ENCODE results near the gene ARRDC4. TPM values are rescaled to one million over a fixed set of nuclear protein-coding genes. Genes with fewer than 3 reads are reported as not detected.

Gene ARRDC4
- total RNA-seq, 1 donor from 2014 or later, result 11.8 TPM

DNA sequence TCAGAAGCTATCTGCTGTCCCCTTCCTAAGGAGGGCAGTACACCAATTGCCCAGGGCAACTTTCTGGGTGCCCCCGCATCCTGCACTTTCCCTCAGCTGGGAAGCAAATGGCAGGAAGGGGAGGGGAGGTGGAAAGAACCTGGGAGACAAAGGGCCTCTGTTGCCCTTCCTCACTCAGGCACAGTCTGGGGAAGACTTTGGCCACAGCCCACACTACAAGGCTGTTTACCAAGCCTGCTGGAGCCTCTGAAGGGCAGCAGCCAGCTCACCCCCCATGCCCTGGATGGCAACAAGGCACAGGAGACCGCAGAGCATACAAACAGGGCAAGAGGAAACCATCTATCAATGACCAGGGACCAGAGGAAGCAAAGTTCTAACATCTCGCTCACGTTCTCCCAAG, 42.4 kb downstream of the ARRDC4 start:
- DNase-seq, result no peak
- intact Hi-C loops (cut with micrococcal nuclease), result no loop called here
- no peaks in the 10 kb centered on the region for H3K9me3 ChIP-seq (replicated peaks)
- peaks cover 3% of the 10 kb centered on the region for H3K27me3 ChIP-seq (ENCODE audit: low read depth)
- TF ChIP-seq, protein P1, sequence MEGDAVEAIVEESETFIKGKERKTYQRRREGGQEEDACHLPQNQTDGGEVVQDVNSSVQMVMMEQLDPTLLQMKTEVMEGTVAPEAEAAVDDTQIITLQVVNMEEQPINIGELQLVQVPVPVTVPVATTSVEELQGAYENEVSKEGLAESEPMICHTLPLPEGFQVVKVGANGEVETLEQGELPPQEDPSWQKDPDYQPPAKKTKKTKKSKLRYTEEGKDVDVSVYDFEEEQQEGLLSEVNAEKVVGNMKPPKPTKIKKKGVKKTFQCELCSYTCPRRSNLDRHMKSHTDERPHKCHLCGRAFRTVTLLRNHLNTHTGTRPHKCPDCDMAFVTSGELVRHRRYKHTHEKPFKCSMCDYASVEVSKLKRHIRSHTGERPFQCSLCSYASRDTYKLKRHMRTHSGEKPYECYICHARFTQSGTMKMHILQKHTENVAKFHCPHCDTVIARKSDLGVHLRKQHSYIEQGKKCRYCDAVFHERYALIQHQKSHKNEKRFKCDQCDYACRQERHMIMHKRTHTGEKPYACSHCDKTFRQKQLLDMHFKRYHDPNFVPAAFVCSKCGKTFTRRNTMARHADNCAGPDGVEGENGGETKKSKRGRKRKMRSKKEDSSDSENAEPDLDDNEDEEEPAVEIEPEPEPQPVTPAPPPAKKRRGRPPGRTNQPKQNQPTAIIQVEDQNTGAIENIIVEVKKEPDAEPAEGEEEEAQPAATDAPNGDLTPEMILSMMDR (IDR thresholded peaks at IDR 0.05; ENCODE audit: borderline replicate concordance), result no peak
- H3K4me3 ChIP-seq, result no peak overlapping the region
- no peaks in the 10 kb centered on the region for H3K4me1 ChIP-seq
- no peaks in the 10 kb centered on the region for H3K36me3 ChIP-seq
- H3K27ac ChIP-seq (replicated peaks), result no peak overlapping the region

DNA sequence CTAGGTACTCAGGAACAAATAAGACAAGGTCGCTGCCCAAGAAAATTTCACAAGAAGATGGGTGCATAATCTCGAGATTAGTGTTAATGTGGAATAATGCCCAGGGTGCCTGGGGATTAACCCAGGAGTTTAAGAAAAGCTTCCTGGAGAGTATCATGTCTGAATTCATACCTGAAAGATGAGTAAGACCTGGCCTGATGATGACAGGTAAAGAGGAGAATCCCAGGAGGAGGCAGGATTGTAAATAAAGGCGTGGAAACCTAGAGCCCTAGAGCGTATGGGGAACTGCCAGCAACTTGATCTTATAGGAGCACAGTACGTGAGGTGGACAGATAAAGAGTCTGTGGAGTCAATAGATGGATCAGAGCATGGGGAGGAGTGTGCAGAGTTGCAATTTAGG, 43.0 kb downstream of the ARRDC4 start:
- intact Hi-C loops (cut with micrococcal nuclease), result no loop called here
- H3K27me3 ChIP-seq (ENCODE audit: low read depth), result peaks cover 3% of the 10 kb centered on the region
- no peak overlapping the region for H3K4me3 ChIP-seq
- TF ChIP-seq, protein P1 (IDR thresholded peaks at IDR 0.05; ENCODE audit: borderline replicate concordance), result no peak
- no peak overlapping the region for H3K27ac ChIP-seq (replicated peaks)
- DNase-seq, result no peak
- no peaks in the 10 kb centered on the region for H3K4me1 ChIP-seq
- no peaks in the 10 kb centered on the region for H3K9me3 ChIP-seq (replicated peaks)
- no peaks in the 10 kb centered on the region for H3K36me3 ChIP-seq

DNA sequence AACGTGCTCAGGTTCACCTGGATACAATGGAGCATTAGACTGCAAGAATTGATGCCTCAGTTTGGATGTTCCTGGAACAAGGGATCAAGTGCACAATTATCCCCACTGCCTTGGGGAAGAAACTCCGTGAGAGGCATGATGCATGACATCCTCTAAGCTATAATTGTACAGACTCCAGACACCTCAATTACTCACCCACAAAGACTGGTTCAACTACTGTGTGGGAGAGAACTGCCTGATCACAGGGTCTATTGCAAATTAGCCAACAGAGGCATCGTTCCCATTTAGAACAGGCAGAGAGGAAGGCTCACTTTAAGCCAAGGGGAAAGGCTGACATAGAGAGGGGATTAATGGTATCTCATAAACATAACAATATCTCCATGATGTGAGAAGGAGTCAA, 43.5 kb downstream of the ARRDC4 start:
- H3K4me3 ChIP-seq, result no peak overlapping the region
- H3K4me1 ChIP-seq, result no peaks in the 10 kb centered on the region
- TF ChIP-seq, protein P1 (IDR thresholded peaks at IDR 0.05; ENCODE audit: borderline replicate concordance), result no peak
- intact Hi-C loops (cut with micrococcal nuclease), result no loop called here
- no peaks in the 10 kb centered on the region for H3K9me3 ChIP-seq (replicated peaks)
- H3K27ac ChIP-seq (replicated peaks), result no peak overlapping the region
- H3K27me3 ChIP-seq (ENCODE audit: low read depth), result peaks cover 3% of the 10 kb centered on the region
- no peak for DNase-seq
- no peaks in the 10 kb centered on the region for H3K36me3 ChIP-seq

DNA sequence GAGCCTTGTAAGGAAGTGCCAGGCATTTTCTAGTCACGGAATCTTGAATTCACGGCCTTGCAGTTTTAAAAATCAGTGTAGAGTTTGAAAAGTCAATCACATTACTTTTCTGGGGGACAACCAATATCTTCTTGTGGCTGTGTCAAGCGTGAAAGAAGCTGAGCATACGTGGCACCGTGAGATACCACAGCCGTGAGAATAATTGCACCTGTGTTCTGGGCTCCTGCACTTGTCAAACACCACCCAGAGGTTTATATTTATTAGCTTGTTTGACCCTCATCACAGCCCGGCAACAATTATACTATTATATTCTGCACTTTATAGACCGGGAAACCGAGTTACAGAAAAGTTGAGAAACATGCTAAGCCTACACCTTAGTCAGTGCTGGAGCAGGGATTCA, 45.2 kb downstream of the ARRDC4 start:
- Histone ChIP-seq H3K4me3 (no peak overlapping the region), H3K9me3 (replicated peaks) (no peaks in the 10 kb centered on the region), H3K4me1 (no peaks in the 10 kb centered on the region), H3K27ac (replicated peaks) (no peak overlapping the region), H3K36me3 (no peaks in the 10 kb centered on the region), H3K27me3 (ENCODE audit: low read depth) (peaks cover 3% of the 10 kb centered on the region)
- TF ChIP-seq, protein P1 (IDR thresholded peaks at IDR 0.05; ENCODE audit: borderline replicate concordance), result no peak
- intact Hi-C loops (cut with micrococcal nuclease), result no loop called here
- DNase-seq, result no peak

DNA sequence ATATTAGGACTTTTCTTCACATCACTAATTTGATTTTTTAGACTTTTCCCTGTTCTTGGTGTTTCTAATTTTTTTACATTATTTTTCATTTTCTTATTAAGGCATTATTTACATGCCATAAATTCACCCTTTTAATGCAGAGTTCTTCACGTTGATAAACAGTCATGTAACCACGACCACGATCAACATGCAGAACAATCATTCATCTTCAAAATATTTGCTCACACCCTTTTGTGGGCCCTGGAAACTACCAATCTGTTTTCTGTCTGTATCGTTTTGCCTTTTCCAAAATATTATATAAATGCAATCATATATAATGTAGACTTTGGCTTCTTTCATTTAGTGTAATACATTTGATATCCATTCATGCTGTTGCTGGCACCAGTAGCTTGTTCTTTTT, 48.7 kb downstream of the ARRDC4 start:
- no peaks in the 10 kb centered on the region for H3K27me3 ChIP-seq (ENCODE audit: low read depth)
- no peak for DNase-seq
- H3K4me3 ChIP-seq, result no peak overlapping the region
- H3K36me3 ChIP-seq, result no peaks in the 10 kb centered on the region
- H3K27ac ChIP-seq (replicated peaks), result no peak overlapping the region
- no peaks in the 10 kb centered on the region for H3K4me1 ChIP-seq
- TF ChIP-seq, protein P1 (IDR thresholded peaks at IDR 0.05; ENCODE audit: borderline replicate concordance), result no peak
- intact Hi-C loops (cut with micrococcal nuclease), result no loop called here
- H3K9me3 ChIP-seq (replicated peaks), result no peaks in the 10 kb centered on the region

DNA sequence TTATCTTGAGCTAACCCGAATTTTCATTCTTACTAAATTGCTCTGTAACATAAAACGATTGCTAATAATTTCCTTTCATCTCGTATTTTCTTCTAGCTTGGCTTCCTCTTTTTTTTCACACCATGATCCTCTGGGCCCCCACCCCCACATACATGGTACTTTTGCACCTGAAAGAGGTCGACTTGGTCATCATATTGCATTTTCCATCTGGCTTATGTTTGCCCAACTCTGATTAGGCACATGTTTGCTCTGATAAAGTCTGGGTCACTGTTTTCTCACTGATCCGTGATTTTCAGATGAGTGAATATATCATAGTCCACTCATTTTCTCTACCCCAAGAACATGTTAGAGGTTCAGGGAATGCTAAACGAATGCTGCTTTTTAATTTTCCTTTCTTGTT, 49.5 kb downstream of the ARRDC4 start:
- Histone ChIP-seq H3K9me3 (replicated peaks) (no peaks in the 10 kb centered on the region), H3K27ac (replicated peaks) (no peak overlapping the region), H3K36me3 (no peaks in the 10 kb centered on the region), H3K4me1 (no peaks in the 10 kb centered on the region), H3K4me3 (no peak overlapping the region), H3K27me3 (ENCODE audit: low read depth) (no peaks in the 10 kb centered on the region)
- no peak for DNase-seq
- intact Hi-C loops (cut with micrococcal nuclease), result no loop called here
- TF ChIP-seq, protein P1 (IDR thresholded peaks at IDR 0.05; ENCODE audit: borderline replicate concordance), result no peak

Measured in left ventricle myocardium inferior (tissue), 1 donor.